ENCODE measurements around the gene TTC4.

TTC4 gene

DNA sequence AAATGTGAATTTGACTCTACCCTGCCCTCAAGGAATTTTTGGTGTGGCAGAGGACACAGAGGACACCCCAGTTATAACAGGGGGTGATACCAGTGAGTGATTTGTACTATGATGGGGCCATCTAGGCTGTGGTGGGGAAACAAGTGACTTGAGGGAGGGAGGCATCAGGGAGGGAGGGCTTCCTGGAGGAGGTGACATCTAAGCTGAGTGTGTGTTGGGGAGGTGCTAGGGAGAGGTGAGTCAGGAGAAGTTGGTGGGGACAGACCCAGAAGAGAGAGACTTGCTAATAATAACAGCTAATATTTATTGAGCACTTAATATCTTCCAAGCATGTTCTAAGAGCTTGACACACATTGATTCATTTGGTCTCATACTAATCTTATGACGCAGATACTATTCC, 19.9 kb upstream of the TTC4 start (continued):
- TF ChIP-seq, protein P1, sequence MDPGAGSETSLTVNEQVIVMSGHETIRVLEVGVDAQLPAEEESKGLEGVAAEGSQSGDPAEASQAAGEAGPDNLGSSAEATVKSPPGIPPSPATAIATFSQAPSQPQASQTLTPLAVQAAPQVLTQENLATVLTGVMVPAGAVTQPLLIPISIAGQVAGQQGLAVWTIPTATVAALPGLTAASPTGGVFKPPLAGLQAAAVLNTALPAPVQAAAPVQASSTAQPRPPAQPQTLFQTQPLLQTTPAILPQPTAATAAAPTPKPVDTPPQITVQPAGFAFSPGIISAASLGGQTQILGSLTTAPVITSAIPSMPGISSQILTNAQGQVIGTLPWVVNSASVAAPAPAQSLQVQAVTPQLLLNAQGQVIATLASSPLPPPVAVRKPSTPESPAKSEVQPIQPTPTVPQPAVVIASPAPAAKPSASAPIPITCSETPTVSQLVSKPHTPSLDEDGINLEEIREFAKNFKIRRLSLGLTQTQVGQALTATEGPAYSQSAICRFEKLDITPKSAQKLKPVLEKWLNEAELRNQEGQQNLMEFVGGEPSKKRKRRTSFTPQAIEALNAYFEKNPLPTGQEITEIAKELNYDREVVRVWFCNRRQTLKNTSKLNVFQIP (CRISPR knock-in tag; IDR thresholded peaks at IDR 0.05; ENCODE audit: borderline replicate concordance, low read depth): no peak
- no peak for TF ChIP-seq ISL1 (CRISPR knock-in tag; IDR thresholded peaks at IDR 0.05)

DNA sequence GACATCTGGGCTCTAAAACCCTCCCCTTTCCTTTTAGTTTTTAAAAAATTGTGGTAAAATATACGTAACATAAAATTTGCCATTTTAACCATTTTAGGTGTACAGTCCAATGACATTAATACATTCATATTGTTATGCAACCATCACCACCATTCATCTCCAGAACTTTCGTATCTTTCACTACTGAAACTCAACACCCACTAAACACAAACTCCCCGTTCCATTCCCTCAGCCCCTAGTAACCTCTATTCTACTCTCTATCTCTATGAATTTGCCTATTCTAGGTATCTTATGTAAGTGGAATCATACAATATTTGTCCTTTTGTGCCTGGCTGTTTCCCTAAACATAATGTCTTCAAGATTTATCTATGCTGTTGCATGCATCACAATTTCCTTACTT, 19.4 kb upstream of the TTC4 start:
- ATAC-seq: no peak
- no peak for TF ChIP-seq ARNTL (CRISPR knock-in tag; IDR thresholded peaks at IDR 0.05; ENCODE audit: borderline replicate concordance, low read depth)
- no peak for TF ChIP-seq ZFP3 (CRISPR knock-in tag; IDR thresholded peaks at IDR 0.05)
- no peak for TF ChIP-seq RARB (CRISPR knock-in tag; IDR thresholded peaks at IDR 0.05)
- TF ChIP-seq, protein P2, sequence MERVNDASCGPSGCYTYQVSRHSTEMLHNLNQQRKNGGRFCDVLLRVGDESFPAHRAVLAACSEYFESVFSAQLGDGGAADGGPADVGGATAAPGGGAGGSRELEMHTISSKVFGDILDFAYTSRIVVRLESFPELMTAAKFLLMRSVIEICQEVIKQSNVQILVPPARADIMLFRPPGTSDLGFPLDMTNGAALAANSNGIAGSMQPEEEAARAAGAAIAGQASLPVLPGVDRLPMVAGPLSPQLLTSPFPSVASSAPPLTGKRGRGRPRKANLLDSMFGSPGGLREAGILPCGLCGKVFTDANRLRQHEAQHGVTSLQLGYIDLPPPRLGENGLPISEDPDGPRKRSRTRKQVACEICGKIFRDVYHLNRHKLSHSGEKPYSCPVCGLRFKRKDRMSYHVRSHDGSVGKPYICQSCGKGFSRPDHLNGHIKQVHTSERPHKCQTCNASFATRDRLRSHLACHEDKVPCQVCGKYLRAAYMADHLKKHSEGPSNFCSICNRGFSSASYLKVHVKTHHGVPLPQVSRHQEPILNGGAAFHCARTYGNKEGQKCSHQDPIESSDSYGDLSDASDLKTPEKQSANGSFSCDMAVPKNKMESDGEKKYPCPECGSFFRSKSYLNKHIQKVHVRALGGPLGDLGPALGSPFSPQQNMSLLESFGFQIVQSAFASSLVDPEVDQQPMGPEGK (CRISPR knock-in tag; IDR thresholded peaks at IDR 0.05; ENCODE audit: borderline replicate concordance): no peak
- TF ChIP-seq TCF4 (CRISPR knock-in tag; IDR thresholded peaks at IDR 0.05; ENCODE audit: borderline replicate concordance): no peak
- TF ChIP-seq ZNF8 (CRISPR knock-in tag; IDR thresholded peaks at IDR 0.05): no peak
- TF ChIP-seq BACH2 (CRISPR knock-in tag; IDR thresholded peaks at IDR 0.05; ENCODE audit: borderline replicate concordance): no peak
- TF ChIP-seq ESRRG (CRISPR knock-in tag; IDR thresholded peaks at IDR 0.05): no peak
- no peak for TF ChIP-seq SNAI2 (CRISPR knock-in tag; IDR thresholded peaks at IDR 0.05)
- TF ChIP-seq OSR1 (CRISPR knock-in tag; IDR thresholded peaks at IDR 0.05): no peak
- TF ChIP-seq, protein P3, sequence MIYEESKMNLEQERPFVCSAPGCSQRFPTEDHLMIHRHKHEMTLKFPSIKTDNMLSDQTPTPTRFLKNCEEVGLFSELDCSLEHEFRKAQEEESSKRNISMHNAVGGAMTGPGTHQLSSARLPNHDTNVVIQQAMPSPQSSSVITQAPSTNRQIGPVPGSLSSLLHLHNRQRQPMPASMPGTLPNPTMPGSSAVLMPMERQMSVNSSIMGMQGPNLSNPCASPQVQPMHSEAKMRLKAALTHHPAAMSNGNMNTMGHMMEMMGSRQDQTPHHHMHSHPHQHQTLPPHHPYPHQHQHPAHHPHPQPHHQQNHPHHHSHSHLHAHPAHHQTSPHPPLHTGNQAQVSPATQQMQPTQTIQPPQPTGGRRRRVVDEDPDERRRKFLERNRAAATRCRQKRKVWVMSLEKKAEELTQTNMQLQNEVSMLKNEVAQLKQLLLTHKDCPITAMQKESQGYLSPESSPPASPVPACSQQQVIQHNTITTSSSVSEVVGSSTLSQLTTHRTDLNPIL (CRISPR knock-in tag; IDR thresholded peaks at IDR 0.05; ENCODE audit: low read depth): no peak
- no peak for TF ChIP-seq ISL1 (CRISPR knock-in tag; IDR thresholded peaks at IDR 0.05)
- TF ChIP-seq ZC3H10 (CRISPR knock-in tag; IDR thresholded peaks at IDR 0.05): no peak
- TF ChIP-seq GLIS3 (CRISPR knock-in tag; IDR thresholded peaks at IDR 0.05): no peak
- no peak for TF ChIP-seq CSDC2 (CRISPR knock-in tag; IDR thresholded peaks at IDR 0.05)
- no peak for TF ChIP-seq TOX (CRISPR knock-in tag; IDR thresholded peaks at IDR 0.05; ENCODE audit: borderline replicate concordance)

DNA sequence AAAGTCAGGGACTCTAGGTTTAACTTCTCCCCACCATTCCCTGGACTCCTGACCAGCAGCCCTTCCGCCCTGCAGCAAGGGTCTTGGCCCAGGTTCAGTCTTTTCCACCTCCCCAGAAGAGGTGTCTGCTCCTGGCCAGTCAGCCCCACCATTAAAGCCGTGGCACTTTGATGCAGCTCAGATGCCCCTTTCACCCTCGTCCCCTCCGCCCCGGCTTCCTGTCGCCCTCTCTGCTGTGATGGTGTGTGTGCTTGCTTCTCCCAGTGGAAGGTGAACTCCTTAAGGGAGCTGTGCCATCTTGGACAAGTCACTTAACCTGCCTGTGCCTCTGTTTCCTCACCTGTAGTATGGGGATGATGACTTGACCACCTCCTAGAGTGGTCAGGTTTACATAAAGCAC, 17.8 kb upstream of the TTC4 start:
- ATAC-seq: no peak

DNA sequence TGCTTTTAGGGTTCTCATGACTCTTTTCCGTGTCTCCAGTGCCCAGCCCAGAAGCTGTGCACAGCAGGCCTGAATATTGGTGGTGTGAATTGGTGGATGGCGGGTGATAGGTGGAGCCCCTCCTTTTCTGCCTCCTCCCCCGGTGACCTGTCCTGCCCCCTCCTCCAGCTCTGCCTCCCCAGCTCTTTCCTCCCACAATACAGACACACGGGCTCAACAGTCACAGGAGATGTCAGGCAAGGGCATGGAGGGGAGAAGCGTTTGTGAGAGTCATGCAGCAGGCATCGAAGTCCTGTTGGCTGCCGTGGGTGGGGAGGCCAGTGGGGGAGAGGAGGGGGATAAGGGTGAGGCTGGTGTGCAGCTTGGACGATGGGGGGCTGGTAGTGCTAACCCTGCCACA, 17.3 kb upstream of the TTC4 start:
- no peak for ATAC-seq
- no peak for TF ChIP-seq BACH2 (CRISPR knock-in tag; IDR thresholded peaks at IDR 0.05; ENCODE audit: borderline replicate concordance)
- TF ChIP-seq GLIS3 (CRISPR knock-in tag; IDR thresholded peaks at IDR 0.05): no peak
- no peak for TF ChIP-seq PPARA (CRISPR knock-in tag; IDR thresholded peaks at IDR 0.05; ENCODE audit: borderline replicate concordance)
- no peak for TF ChIP-seq ZNF8 (CRISPR knock-in tag; IDR thresholded peaks at IDR 0.05)
- no peak for TF ChIP-seq RARB (CRISPR knock-in tag; IDR thresholded peaks at IDR 0.05)
- TF ChIP-seq ESRRG (CRISPR knock-in tag; IDR thresholded peaks at IDR 0.05): no peak
- TF ChIP-seq, protein P3 (CRISPR knock-in tag; IDR thresholded peaks at IDR 0.05; ENCODE audit: low read depth): no peak
- no peak for TF ChIP-seq ZFP3 (CRISPR knock-in tag; IDR thresholded peaks at IDR 0.05)
- TF ChIP-seq, protein P2 (CRISPR knock-in tag; IDR thresholded peaks at IDR 0.05; ENCODE audit: borderline replicate concordance): no peak
- TF ChIP-seq TOX (CRISPR knock-in tag; IDR thresholded peaks at IDR 0.05; ENCODE audit: borderline replicate concordance): no peak

More for the DNA sequence above, 17.8 kb upstream of the TTC4 start:
- TF ChIP-seq ZNF565 (CRISPR knock-in tag; conservative IDR thresholded peaks at IDR 0.05; ENCODE audit: low read depth): no peak
- TF ChIP-seq ZC3H10 (CRISPR knock-in tag; IDR thresholded peaks at IDR 0.05): no peak
- TF ChIP-seq ZFP30 (CRISPR knock-in tag; IDR thresholded peaks at IDR 0.05): no peak
- TF ChIP-seq RARB (CRISPR knock-in tag; IDR thresholded peaks at IDR 0.05): no peak
- TF ChIP-seq TCF4 (CRISPR knock-in tag; IDR thresholded peaks at IDR 0.05; ENCODE audit: borderline replicate concordance): no peak
- TF ChIP-seq, protein P3 (CRISPR knock-in tag; IDR thresholded peaks at IDR 0.05; ENCODE audit: low read depth): no peak
- no peak for TF ChIP-seq OSR1 (CRISPR knock-in tag; IDR thresholded peaks at IDR 0.05)
- TF ChIP-seq, protein P2 (CRISPR knock-in tag; IDR thresholded peaks at IDR 0.05; ENCODE audit: borderline replicate concordance): no peak

Measured in SK-N-SH treated with all-trans-retinoic acid at 6 μM for 48 hours (cell line).